HG03025 (cell line): ENCODE data around the gene REM2.
A peak's percentile ranks its signal among the peaks of the same experiment; 100 is the strongest.
"Not testable (repeated sequence)": the region's sequence is repeated elsewhere in the genome, so short reads cannot be mapped to it uniquely, and the experiment has no call there.

ENCODE experiments used
- ATAC-seq: cut with Tn5 transposase; IDR thresholded peaks from one replicate; pipeline ENCODE4 v1.9.1; 2021; ENCODE audit warnings: mild to moderate bottlenecking, moderate library complexity; ENCODE audit not compliant: unreplicated experiment, low FRiP score

The REM2 gene

GRCh38 chr14:22847661-22848341 lies 35.2 kb upstream of the REM2 start:
- ATAC-seq: no peak

- no peak for ATAC-seq
These were observed 34.5 kb upstream of the REM2 start for GRCh38 chr14:22848351-22849164.

- ATAC-seq: no peak
These were observed 33.7 kb upstream of the REM2 start for GRCh38 chr14:22849212-22849819.

GRCh38 chr14:22850944-22851764 lies 31.9 kb upstream of the REM2 start:
- ATAC-seq: no peak

GRCh38 chr14:22852178-22852577 lies 30.8 kb upstream of the REM2 start:
- not testable (repeated sequence) for ATAC-seq

GRCh38 chr14:22852599-22852939 lies 30.5 kb upstream of the REM2 start:
- ATAC-seq: no peak

- ATAC-seq: peak; percentile 55
These were observed 29.9 kb upstream of the REM2 start for GRCh38 chr14:22852940-22853767.

GRCh38 chr14:22854296-22854695 lies 28.7 kb upstream of the REM2 start:
- not testable (repeated sequence) for ATAC-seq

- no peak for ATAC-seq
These were observed 27.9 kb upstream of the REM2 start for GRCh38 chr14:22854963-22855724.

- ATAC-seq: no peak
These were observed 26.6 kb upstream of the REM2 start for GRCh38 chr14:22856428-22856827.

GRCh38 chr14:22860377-22860776 lies 22.6 kb upstream of the REM2 start:
- not testable (repeated sequence) for ATAC-seq

- no peak for ATAC-seq
These were observed 21.4 kb upstream of the REM2 start for GRCh38 chr14:22861651-22862050.

- ATAC-seq: no peak
These were observed 18.0 kb upstream of the REM2 start for GRCh38 chr14:22864979-22865378.

GRCh38 chr14:22865424-22866405 lies 17.3 kb upstream of the REM2 start:
- ATAC-seq: no peak

- no peak for ATAC-seq
These were observed 16.1 kb upstream of the REM2 start for GRCh38 chr14:22866874-22867273.

- peak; percentile 37 for ATAC-seq
These were observed 12.2 kb upstream of the REM2 start for GRCh38 chr14:22870811-22871223.

- peak; percentile 68 for ATAC-seq
These were observed 11.6 kb upstream of the REM2 start, which contains the start of gene LRP10 for GRCh38 chr14:22871224-22872032. TSS of gene LRP10 (plus strand) at chr14:22871740. CDS start at chr14:22872304, 564 bp downstream.
